Endometrial microvascular endothelial cells (primary cell): ENCODE results near the gene MGAT4A. TPM values are rescaled to one million over a fixed set of nuclear protein-coding genes. Genes with fewer than 3 reads are reported as not detected.

Experiments
- in situ Hi-C: cut with HindIII; loops from 2 replicates; pipeline ENCODE4 v1.10.0; 2017; ENCODE audit warnings: low sequenced_read_pairs, low pct_unique_long_range_greater_than_20kb; ENCODE audit errors: inconsistent ontology term
- total RNA-seq: library from RNA; depleted of rRNA; stranded (reverse); fragments of >200 nt; gene quantifications from one replicate; pipeline ENCODE4 v1.2.3, GENCODE V29; 2015; ENCODE audit errors: inconsistent ontology term

MGAT4A gene
- total RNA-seq, 1 donor from 2014 or later = 124 TPM

GRCh38 chr2:98649135-98649991 is 81.6 kb downstream of the MGAT4A start:
- in situ Hi-C loops = no loop called here

GRCh38 chr2:98648451-98648850 is 82.5 kb downstream of the MGAT4A start:
- in situ Hi-C loops = no loop called here

- in situ Hi-C loops = no loop called here
These were observed 83.3 kb downstream of the MGAT4A start for GRCh38 chr2:98647636-98648035.

DNA sequence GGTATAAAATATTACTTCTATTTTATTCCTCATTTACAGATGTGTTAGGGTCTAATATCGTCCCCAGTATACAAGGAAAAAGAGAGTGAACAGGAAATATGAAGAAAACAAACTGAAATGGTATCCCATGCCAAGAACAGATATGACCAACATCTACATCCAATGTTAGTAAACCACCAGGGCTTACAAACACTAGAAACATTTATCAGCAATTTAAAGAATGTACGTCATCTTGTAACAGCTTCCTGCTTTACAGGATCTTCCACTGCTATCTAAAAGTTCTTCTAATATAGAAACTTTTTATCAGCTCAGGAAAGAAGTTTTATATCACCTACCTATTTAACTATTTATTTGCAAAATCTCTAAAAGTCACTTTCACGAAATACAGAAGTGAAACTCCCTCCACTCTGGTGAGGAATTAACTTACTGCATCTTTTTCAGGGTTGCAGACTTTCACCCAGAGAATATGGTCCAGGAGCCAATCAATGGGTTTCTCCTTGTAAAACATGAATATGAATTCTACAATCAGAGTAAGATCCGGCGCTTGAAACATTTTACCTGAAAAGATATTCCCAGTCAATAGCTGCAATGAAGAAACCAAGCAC is 87.3 kb downstream of the MGAT4A start:
- in situ Hi-C loops = no loop called here

DNA sequence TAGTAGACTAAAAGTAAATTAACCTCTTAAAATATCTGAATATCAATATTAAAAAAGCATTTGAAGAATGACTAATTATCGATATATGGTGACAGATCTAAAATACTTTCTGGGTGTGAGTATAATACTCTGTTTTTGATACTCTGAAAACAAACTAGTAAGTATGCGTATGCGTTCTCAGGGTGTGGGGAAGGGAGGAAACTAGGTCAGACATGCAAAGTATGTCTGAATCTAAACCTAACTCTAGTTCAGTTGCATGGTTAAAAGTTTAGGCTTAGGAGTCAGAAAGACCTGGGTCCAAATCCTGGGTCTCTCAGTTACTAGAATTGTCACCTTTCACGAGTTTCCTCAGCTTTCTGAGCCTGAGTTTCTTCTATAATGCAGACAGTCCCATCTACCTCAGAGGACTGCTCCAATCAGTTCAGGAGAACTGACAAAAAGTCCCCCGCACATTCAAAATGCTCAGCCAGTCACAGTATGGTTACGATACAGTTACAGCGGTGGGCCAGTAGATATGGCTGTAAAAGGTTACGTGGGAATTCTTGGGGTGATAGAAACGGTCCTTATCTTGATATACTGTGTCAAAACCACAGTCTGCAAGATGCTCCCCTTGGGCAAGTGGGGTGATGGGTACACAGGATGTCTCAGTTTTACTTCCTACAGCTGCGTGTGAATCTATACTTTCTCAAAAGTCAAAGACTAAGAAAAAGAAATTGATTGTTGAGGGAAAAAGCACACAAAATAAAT is 93.4 kb downstream of the MGAT4A start:
- in situ Hi-C loops = no loop called here

GRCh38 chr2:98634406-98635092 is 96.4 kb downstream of the MGAT4A start:
- in situ Hi-C loops = no loop called here

- in situ Hi-C loops = no loop called here
These were observed 98.6 kb downstream of the MGAT4A start for GRCh38 chr2:98632351-98632750.

GRCh38 chr2:98623657-98624056 is 107.3 kb downstream of the MGAT4A start:
- in situ Hi-C loops = loop anchor here (25.0 kb wide), 1 partner anchor 114 kb away; the partner anchor contains the start of gene MGAT4A

GRCh38 chr2:98617149-98617548 is 113.8 kb downstream of the MGAT4A start:
- in situ Hi-C loops = loop anchor here (25.0 kb wide), 1 partner anchor 120 kb away; the partner anchor contains the start of gene MGAT4A

- in situ Hi-C loops = loop anchor here (25.0 kb wide), 1 partner anchor 122 kb away; the partner anchor contains the start of gene MGAT4A
These were observed 115.5 kb downstream of the MGAT4A start for GRCh38 chr2:98615481-98615880.

GRCh38 chr2:98614024-98614739 is 116.8 kb downstream of the MGAT4A start:
- in situ Hi-C loops = loop anchor here (25.0 kb wide), 1 partner anchor 123 kb away; the partner anchor contains the start of gene MGAT4A

DNA sequence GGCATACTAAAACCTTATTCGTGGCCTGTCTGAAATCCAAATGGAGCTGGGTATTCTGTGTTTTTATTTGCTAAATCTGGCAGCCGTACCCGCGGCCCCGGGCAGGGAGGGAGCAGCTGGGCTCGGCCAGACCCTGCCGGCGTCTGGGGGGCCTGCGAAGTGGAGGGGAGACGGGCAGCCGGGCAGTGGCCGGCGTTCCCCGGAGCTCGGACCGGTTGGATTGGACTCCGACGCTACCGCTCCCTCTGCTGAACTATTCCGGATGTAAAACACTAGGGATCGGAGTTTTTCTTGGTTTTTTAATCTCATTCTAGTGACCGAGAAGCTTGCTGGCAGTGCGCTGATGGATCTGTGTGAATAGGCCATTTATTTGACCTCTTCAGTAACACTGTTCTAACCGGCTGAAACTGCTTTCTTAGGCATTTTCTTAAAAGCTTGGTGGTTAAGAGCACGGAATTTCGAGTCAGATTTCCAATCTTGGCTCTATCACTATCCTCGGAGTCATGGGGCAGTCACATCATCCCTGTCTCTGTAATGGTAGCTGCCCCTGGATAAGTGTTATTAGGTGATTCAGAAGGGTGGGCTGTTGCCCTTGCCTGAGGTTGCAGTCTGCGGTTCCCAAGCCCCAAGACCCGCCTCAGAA is 121.8 kb downstream of the MGAT4A start:
- in situ Hi-C loops = loop anchor here (25.0 kb wide), 1 partner anchor 128 kb away; the partner anchor contains the start of gene MGAT4A

- in situ Hi-C loops = loop anchor here (25.0 kb wide), 1 partner anchor 129 kb away; the partner anchor contains the start of gene MGAT4A
These were observed 122.6 kb downstream of the MGAT4A start, which contains the start of the genes COA5 and UNC50 for GRCh38 chr2:98608116-98608961. Gene COA5, minus strand, starts transcription at chr2:98608512. Its CDS starts 107 bp downstream, at chr2:98608405. Gene UNC50, plus strand, starts transcription at chr2:98608589. Its CDS starts 1,171 bp downstream, at chr2:98609760.

GRCh38 chr2:98607741-98608115 is 123.2 kb downstream of the MGAT4A start:
- in situ Hi-C loops = loop anchor here (25.0 kb wide), 1 partner anchor 130 kb away; the partner anchor contains the start of gene MGAT4A

DNA sequence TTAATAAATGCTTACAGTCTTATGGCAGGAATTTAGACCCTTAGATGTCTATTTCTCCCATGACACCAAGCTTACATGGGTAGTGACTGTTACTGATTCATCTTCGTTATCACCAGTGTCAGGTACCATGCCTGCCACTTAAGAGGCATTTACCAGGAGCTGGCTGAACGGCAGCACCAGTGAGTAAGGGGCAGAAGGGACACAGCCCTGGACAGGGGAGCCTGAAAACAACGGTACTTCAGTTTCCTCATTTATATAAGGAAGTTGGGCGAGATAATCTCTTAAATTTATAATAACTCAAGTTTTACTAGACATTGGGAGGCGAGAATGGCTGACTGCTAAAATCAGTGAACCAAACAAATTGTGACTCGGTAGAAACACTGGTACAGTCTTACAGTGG is 123.8 kb downstream of the MGAT4A start:
- in situ Hi-C loops = loop anchor here (25.0 kb wide), 1 partner anchor 130 kb away; the partner anchor contains the start of gene MGAT4A

- in situ Hi-C loops = loop anchor here (25.0 kb wide), 1 partner anchor 131 kb away; the partner anchor contains the start of gene MGAT4A
These were observed 124.5 kb downstream of the MGAT4A start for GRCh38 chr2:98606431-98606830.
